RPMI8226 (cell line): ENCODE data around the gene SAGE1.
A peak's percentile ranks its signal among the peaks of the same experiment; 100 is the strongest.
"Not testable (repeated sequence)": the region's sequence is repeated elsewhere in the genome, so short reads cannot be mapped to it uniquely, and the experiment has no call there.

Source experiments
- DNase-seq: peaks from one replicate; pipeline ENCODE4 v3.0.0-alpha.2; 2015

SAGE1 gene, protein sequence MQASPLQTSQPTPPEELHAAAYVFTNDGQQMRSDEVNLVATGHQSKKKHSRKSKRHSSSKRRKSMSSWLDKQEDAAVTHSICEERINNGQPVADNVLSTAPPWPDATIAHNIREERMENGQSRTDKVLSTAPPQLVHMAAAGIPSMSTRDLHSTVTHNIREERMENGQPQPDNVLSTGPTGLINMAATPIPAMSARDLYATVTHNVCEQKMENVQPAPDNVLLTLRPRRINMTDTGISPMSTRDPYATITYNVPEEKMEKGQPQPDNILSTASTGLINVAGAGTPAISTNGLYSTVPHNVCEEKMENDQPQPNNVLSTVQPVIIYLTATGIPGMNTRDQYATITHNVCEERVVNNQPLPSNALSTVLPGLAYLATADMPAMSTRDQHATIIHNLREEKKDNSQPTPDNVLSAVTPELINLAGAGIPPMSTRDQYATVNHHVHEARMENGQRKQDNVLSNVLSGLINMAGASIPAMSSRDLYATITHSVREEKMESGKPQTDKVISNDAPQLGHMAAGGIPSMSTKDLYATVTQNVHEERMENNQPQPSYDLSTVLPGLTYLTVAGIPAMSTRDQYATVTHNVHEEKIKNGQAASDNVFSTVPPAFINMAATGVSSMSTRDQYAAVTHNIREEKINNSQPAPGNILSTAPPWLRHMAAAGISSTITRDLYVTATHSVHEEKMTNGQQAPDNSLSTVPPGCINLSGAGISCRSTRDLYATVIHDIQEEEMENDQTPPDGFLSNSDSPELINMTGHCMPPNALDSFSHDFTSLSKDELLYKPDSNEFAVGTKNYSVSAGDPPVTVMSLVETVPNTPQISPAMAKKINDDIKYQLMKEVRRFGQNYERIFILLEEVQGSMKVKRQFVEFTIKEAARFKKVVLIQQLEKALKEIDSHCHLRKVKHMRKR

DNA sequence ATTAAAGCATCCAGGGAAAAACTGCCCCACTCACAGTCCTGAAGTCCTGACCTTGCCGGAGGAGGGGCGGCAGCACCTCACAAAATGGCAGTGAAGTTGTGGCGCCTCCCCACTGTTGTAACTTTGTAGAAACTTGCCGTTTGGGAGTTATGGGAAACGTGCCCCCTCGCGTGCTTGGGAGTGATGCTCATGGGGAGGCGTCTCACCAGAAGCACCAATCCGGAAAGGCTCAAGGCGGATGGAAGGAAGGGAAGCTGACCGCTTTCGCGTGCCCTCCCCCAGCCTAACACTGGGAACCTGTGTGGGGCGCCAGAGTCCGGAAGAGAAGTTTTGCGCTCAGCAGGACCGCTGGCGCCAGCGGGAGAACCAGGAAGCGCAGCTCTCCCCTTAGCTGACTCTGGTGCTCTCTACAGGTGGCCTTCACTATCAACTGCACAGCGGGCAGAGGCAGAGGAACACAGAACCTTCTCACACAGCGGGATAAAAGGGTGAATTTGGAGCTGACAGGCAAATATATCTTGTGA is at the start of gene SAGE1, which contains the start of gene CT45A10:
SAGE1 (plus strand) TSS at position 423 of the 524 bp plus-strand sequence. CDS start 2,527 bp downstream, outside the sequence.
CT45A10 (minus strand) TSS at position 151 of the 524 bp plus-strand sequence. CDS start 8,100 bp downstream, outside the sequence.
- DNase-seq, result no peak

DNA sequence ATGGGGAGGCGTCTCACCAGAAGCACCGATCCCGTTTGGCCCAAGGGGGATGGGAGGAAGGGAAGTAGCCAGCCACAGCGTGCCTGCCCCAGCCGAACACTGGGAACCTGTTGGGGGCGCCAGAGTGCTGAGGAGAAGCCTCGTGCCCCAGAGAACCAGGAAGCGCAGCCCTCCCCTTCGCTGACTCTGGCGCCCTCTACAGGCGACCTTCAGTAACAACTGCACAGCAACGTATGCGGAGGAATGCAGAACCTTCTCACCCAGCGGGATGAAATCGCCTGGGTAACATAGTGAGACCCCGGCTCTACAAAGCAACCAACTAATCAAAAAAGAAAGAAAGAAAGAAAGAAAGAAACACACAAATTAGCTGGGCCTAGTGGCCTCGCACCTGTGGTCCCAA is 39.1 kb upstream of the SAGE1 start, which contains the start of gene CT45A8:
CT45A8 (minus strand) TSS at position 101 of the 400 bp plus-strand sequence. CDS start 3,755 bp downstream, outside the sequence.
- DNase-seq, result not testable (repeated sequence)

DNA sequence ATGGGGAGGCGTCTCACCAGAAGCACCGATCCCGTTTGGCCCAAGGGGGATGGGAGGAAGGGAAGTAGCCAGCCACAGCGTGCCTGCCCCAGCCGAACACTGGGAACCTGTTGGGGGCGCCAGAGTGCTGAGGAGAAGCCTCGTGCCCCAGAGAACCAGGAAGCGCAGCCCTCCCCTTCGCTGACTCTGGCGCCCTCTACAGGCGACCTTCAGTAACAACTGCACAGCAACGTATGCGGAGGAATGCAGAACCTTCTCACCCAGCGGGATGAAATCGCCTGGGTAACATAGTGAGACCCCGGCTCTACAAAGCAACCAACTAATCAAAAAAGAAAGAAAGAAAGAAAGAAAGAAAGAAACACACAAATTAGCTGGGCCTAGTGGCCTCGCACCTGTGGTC is 21.8 kb upstream of the SAGE1 start, which contains the start of gene CT45A9:
CT45A9 (minus strand) TSS at position 101 of the 400 bp plus-strand sequence. CDS start 3,751 bp downstream, outside the sequence.
- not testable (repeated sequence) for DNase-seq

DNA sequence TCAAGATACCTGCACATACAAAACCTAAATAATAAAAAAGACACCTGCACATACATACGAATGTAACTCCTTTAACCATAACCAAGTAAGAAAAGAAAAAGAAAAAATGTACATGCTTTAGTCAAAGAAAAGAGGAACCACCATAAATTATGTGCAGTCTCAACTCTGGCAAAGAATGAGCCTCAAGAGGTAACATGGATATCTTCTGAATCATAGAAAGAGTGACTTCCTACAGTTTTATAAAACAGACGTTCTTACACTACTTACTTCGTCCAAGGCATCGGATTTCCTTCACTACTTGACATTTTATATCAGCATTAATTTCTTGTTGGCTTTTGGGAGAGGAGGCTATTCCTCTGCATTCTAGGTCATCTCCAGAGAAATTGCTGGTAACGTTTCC is 10.8 kb upstream of the SAGE1 start:
- not testable (repeated sequence) for DNase-seq

DNA sequence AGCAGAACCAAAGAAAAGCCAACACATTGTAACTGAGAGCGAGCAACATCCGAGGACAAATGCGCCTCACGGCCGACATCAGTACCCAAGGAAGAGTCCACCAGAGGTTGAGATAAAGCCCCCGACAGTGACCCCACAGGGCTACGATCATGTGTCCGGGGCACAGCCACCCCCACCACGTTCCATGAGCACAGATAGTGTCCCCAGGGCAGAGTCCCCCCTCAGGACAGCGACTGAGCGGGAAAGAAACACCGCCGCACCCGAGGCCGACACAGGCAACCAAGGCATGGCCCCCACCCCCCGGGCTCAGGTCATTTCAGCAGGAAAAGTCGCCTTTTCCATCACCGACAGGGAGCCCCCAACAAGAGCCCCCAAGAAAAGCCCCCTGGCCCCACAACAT is 5.3 kb upstream of the SAGE1 start:
- not testable (repeated sequence) for DNase-seq

DNA sequence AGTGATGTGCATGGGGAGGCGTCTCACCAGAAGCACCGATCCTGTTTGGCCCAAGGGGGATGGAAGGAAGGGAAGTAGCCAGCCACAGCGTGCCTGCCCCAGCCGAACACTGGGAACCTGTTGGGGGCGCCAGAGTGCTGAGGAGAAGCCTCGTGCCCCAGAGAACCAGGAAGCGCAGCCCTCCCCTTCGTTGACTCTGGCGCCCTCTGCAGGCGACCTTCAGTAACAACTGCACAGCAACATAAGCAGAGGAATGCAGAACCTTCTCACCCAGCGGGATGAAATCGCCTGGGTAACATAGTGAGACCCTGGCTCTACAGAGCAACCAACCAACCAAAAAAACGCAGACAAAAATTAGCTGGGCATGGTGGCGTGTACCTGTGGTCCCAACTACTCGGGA is 4.5 kb upstream of the SAGE1 start:
- DNase-seq, result peak; percentile 33

DNA sequence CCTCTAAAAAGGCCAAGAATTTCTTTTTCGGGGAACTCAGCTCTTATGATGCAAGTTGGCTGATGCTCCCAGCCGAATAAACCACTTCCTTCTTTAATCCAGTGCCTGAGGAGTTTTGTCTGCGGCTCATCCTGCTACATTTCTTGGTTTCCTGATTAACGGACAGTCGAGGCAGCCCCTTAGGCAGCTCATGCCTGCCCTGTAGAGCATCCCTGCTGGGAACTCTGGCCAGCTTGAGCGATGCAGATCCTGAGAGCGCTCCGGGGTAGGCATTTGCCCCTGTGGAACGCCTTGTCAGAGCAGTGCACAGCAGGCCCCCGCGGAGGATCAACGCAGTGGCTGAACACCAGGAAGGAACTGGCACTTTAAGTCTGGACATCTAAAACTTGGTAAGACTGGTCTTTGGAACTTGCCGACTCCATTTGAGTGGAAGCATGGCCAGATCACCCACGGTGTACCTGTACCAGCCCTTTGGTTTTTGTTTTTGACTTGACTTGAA is 3.4 kb upstream of the SAGE1 start:
- DNase-seq, result no peak

DNA sequence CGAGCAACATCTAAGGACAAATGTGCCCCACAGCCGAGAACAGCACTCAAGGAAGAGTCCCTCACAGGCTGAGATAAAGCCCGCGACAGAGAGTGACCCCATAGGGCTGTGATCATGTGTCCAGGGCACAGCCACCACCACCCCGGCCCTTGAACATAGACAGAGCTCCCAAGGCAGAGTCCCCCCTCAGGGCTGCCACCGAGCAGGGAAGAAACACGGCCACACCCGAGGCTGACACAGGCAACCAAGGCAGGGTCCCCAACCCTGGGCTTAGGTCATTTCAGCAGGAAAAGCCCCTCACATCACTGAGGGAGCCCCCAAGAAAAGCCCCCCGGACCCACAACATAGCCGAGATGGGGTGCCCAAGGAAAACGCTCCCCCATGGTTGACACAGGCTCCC is 735 bp upstream of the SAGE1 start:
- DNase-seq, result no peak

DNA sequence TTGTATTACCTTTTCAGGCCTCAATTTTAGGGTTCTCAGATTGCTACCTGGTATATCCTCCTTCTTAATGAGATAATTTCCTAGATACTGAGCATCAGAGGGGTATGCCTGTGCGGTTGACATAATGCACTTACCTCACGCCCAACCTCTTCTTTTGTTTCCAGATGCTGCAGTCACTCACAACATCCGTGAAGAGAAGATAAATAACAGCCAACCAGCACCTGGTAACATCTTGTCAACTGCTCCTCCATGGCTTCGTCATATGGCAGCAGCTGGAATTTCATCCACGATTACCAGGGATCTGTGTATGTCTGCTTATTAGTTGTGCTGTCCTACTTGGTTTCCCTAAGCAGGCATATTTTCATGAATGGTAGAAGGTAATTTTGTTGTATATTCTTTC is 16.7 kb downstream of the SAGE1 start:
- no peak for DNase-seq

DNA sequence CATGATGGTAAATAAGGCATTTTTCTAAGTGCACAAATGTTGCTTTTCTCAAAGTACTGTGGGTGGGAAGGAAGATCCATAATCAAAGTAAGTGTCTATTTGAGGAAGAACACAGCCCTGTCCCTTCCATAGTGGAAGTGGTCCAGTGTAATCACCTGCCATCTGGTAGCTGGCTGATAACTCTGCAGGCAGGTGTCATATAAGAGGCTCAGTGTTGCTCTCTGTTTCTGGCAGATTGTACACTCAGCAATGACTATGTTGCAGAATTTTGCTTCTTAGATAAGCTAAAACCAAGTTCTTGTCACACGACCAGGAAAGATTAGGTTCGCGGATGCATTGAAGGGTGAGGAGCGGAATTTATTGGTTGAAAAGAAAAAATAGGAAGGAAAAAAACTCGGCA is 20.9 kb downstream of the SAGE1 start:
- DNase-seq, result no peak

DNA sequence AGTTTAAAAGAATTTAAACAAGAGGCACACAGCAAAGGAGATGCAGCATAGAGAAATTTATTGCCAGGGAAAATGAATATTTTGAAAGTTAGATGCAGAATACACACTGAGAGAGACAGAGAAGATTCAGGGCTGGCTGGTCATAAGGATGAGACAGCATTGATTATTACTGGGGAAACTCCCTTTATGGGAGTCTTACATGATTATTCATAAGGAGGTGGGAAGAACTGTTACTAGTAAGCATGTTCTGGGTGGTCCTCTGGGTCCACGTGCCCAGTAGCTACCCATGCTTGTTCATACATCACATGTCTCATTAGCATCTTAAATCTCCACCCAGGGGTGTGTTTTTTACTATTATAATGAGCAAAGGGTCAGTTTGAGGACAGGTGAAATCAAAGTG is 27.0 kb downstream of the SAGE1 start:
- not testable (repeated sequence) for DNase-seq

DNA sequence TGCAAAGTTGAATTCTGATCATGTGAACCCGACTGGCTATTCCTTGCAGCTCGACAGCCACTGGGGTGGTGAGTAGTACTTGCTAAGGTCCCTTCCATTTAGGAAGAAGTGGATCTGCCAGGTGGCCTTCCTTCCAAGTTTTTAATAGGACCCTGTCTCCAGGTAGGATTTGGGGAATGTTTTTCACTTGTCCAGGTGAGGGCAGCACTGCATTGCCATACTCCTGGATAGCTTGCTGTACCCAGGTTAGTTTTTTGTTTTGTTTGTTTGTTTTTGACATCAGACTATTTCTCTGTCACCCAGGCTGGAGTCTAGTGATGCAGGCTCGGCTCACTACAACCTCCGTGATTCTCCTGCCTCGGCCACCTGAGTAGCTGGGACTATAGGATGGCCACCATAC is 29.8 kb downstream of the SAGE1 start:
- no peak for DNase-seq

DNA sequence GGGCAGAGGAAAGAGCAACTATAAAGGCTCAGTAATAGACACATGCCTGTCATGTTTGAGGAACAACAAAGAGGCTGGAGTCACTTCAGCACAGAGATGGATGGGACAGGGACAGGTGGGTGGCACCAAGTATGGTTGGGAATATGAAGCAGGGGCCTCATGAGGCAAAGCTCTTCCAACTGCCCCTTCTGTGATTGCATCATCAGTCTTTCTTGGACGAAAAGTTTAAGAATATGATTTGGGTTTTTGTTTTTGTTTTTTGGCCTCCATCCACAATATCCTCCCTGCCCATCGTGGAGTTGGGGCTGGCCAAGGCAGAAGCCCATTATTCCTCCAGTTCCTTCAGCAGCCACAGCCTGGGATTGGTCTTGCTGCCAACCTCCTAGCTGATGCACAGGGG is 34.4 kb downstream of the SAGE1 start:
- no peak for DNase-seq

DNA sequence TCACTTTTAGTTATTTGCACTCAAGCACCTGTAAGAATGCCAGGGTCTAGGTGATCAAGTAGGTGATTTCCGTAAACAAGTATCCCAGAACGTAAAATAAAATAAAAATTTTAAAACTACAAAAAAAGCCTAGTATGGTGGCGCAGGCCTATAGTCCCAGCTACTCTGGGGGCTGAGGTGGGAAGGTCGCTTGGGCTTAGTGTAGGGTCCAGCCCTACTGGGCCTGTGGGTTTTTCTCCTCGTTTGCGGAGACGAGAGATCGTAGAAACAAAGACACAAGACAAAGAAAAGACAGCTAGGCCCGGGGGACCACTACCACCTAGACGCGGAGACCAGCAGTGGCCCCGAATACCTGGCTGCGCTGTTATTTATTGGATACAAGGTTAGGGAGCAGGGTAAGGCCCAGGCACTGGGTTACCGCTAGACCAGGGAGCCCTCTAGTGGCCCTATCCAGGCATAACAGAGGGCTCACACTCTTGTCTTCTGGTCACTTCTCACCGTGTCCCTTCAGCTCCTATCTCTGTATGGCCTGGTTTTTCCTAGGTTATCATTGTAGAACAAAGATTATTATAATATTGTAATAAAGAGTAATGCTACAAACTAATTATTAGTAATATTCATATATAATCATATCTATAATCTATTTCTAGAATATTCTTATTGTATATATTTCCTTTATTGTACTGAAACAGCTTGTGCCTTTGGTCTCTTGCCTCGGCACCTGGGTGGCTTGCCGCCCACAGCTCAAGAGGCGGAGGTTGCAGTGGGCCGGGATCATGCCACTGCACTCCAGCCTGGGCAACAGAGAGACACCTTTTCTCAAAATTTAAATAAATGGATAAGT is 38.4 kb downstream of the SAGE1 start:
- DNase-seq, result peak; percentile 62

DNA sequence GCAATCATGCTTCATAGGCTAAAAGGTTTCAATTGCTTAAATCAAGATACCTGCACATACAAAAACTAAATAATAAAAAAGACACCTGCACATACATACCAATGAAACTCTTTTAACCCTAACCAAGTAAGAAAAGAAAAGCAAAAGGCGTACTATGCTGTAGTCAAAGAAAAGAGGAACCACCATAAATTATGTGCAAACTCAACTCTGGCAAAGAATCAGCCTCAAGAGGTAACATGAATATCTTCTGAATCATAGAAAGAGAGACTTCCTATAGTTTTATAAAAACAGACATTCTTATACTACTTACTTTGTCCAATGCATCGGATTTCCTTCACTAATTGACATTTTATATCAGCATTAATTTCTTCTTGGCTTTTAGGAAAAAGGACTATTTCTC is 51.0 kb downstream of the SAGE1 start:
- DNase-seq, result no peak

DNA sequence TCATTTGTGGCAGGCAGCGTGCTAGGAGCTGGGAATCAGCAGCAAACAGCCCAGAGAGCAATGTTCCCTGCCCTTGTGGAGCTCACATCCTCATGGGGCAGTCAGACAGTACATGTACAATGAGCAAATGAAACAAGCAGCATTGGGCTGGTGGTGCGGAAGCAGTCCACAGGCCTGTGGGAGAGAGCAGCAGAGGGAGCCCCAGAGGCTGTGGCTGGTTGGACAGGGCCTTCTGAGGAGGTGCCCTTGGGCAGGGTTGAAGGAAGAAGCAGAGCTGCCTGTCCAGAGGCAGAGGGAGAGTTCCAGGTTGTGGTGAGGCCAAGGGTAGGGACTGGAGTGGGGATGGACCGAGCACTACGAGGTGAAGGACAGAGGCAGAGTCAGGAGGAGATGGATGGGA is 57.8 kb downstream of the SAGE1 start:
- DNase-seq, result no peak
